Upper lobe of left lung (tissue), 6 donors: Measurements from ENCODE around the gene DYNC2LI1. TPM values are rescaled to one million over a fixed set of nuclear protein-coding genes. Genes with fewer than 3 reads are reported as not detected.

Source experiments
- ATAC-seq, 2 donors: fragments of 200-7000 bp; cut with Tn5 transposase; one replicate each; pipeline ENCODE4 v1.9.1; 2022; ENCODE audit warnings: mild to moderate bottlenecking in 2 of 2, moderate library complexity in 2 of 2; ENCODE audit not compliant: low FRiP score in 2 of 2
- DNase-seq, 2 donors: peaks; one replicate each; pipeline ENCODE4 v3.0.0-alpha.2; 2019 to 2020
- H3K27ac ChIP-seq, 4 donors: fragments of 200-600 bp; sonication (generic); one replicate each; pipeline ENCODE4 v1.5.1; 2016 to 2019
- H3K27me3 ChIP-seq, 4 donors: fragments of 200-600 bp; sonication (generic); one replicate each; pipeline ENCODE4 v1.5.1; 2017 to 2019
- H3K36me3 ChIP-seq, 4 donors: fragments of 200-600 bp; sonication (generic); one replicate each; pipeline ENCODE4 v1.5.1; 2016 to 2019
- H3K4me1 ChIP-seq, 4 donors: fragments of 200-600 bp; sonication (generic); one replicate each; pipeline ENCODE4 v1.5.1; 2018 to 2019
- H3K4me3 ChIP-seq, 4 donors: fragments of 200-600 bp; sonication (generic); one replicate each; pipeline ENCODE4 v1.5.1; 2017 to 2019; ENCODE audit warnings: mild to moderate bottlenecking in 2 of 4, moderate library complexity in 1 of 4
- H3K9me3 ChIP-seq, 4 donors: fragments of 200-600 bp; sonication (generic); one replicate each; pipeline ENCODE4 v1.5.1; 2018 to 2019
- CTCF ChIP-seq, 6 experiments: fragments of 450-650 bp in 4 of 6; fragments of 200-600 bp in 2 of 6; sonication (generic) in 2 of 6; IDR thresholded peaks; one replicate each; pipeline ENCODE4 v1.5.1; 2016 to 2019; ENCODE audit warnings: antibody characterized with exemption in 6 of 6
- EP300 ChIP-seq, 4 donors: sonication (generic); formaldehyde crosslinking; IDR thresholded peaks; one replicate each; pipeline ENCODE4 v1.5.1; 2017; ENCODE audit warnings: antibody characterized with exemption in 4 of 4, control low read depth in 2 of 4
- POLR2A ChIP-seq, 4 donors: fragments of 450-650 bp; IDR thresholded peaks; one replicate each; pipeline ENCODE4 v1.5.1; 2016 to 2017; ENCODE audit warnings: antibody characterized with exemption in 4 of 4, mild to moderate bottlenecking in 2 of 4
- POLR2AphosphoS5 ChIP-seq, 2 donors: sonication (generic); formaldehyde crosslinking; IDR thresholded peaks; one replicate each; pipeline ENCODE4 v1.5.1; 2017; ENCODE audit warnings: antibody characterized with exemption in 2 of 2
- whole genome bisulfite sequencing, 2 donors: methylation state at CpG; one replicate each; pipeline ENCODE4 v1.1.5; 2017 to 2018; 5-methylcytosine and 5-hydroxymethylcytosine counted together
- total RNA-seq, 6 donors: library from RNA; depleted of rRNA in 4 of 6; stranded (reverse); fragments of >200 nt in 4 of 6; gene quantifications; one replicate each; pipeline versions ENCODE4 v1.1.0 to v1.2.1, GENCODE V29; 2016 to 2021
- donor health status: DM: no; HTN: no; CAD: no; lungs with moderate emphysema.
- donor health status: DM: no; HTN: yes; CAD: no; lungs with severe emphysema.

Gene DYNC2LI1
- total RNA-seq, 6 donors from 2014 or later: 15.8 to 58.2 (median 18.1) TPM

- Histone ChIP-seq H3K4me1 (peaks cover 5 to 9% (median 7%) of the 10 kb centered on the region in 4 donors), H3K27me3 (no peaks in the 10 kb centered on the region), H3K4me3 (peak overlapping the region in 3 of 4 donors; percentile 63 to 72 (median 70)), H3K9me3 (no peaks in the 10 kb centered on the region), H3K36me3 (peaks cover 0 to 14% (median 0%) of the 10 kb centered on the region in 4 donors), H3K27ac (peak overlapping the region; percentile 77 to 89 (median 83))
- ATAC-seq (peak in 1 of 2 donors; percentile 3), DNase-seq (no peak)
- no peak for TF ChIP-seq EP300 (IDR thresholded peaks at IDR 0.05)
- TF ChIP-seq POLR2A (IDR thresholded peaks at IDR 0.05): no peak
- no peak for TF ChIP-seq CTCF (IDR thresholded peaks at IDR 0.05)
- no peak for TF ChIP-seq POLR2AphosphoS5 (IDR thresholded peaks at IDR 0.05)
- 28 to 31% methylated on average over 7 of the region's 7 CpGs for WGBS, 2 donors
Measured at GRCh38 chr2:43774617-43775016, 778 bp downstream of the DYNC2LI1 start.

GRCh38 chr2:43776324-43776723 is 2.5 kb downstream of the DYNC2LI1 start:
- 71 to 78% methylated on average over 1 of the region's 1 CpG for WGBS, 2 donors
- H3K4me1 ChIP-seq: peaks cover 5 to 9% (median 7%) of the 10 kb centered on the region in 4 donors
- DNase-seq (no peak), ATAC-seq (no peak)
- H3K4me3 ChIP-seq: no peak overlapping the region
- no peaks in the 10 kb centered on the region for H3K9me3 ChIP-seq
- H3K27ac ChIP-seq: no peak overlapping the region
- no peaks in the 10 kb centered on the region for H3K27me3 ChIP-seq
- H3K36me3 ChIP-seq: peaks cover 0 to 14% (median 0%) of the 10 kb centered on the region in 4 donors
- TF ChIP-seq POLR2A (IDR thresholded peaks at IDR 0.05): no peak
- TF ChIP-seq POLR2AphosphoS5 (IDR thresholded peaks at IDR 0.05): no peak
- no peak for TF ChIP-seq EP300 (IDR thresholded peaks at IDR 0.05)
- no peak for TF ChIP-seq CTCF (IDR thresholded peaks at IDR 0.05)

GRCh38 chr2:43777306-43777926 is 3.6 kb downstream of the DYNC2LI1 start:
- Histone ChIP-seq H3K36me3 (peaks cover 0 to 14% (median 0%) of the 10 kb centered on the region in 4 donors), H3K9me3 (no peaks in the 10 kb centered on the region), H3K27ac (no peak overlapping the region), H3K4me3 (no peak overlapping the region), H3K4me1 (peaks cover 5 to 9% (median 7%) of the 10 kb centered on the region in 4 donors), H3K27me3 (no peaks in the 10 kb centered on the region)
- WGBS, 2 donors: 81 to 86% methylated on average over 8 of the region's 8 CpGs
- ATAC-seq: no peak
- peak; percentile 40 to 81 for TF ChIP-seq POLR2AphosphoS5 (IDR thresholded peaks at IDR 0.05)
- no peak for TF ChIP-seq CTCF (IDR thresholded peaks at IDR 0.05)
- no peak for TF ChIP-seq POLR2A (IDR thresholded peaks at IDR 0.05)
- TF ChIP-seq EP300 (IDR thresholded peaks at IDR 0.05): no peak
- peak in 1 of 2 donors; percentile 5 for DNase-seq

GRCh38 chr2:43778233-43778632 is 4.4 kb downstream of the DYNC2LI1 start:
- ATAC-seq (no peak), DNase-seq (no peak)
- TF ChIP-seq CTCF (IDR thresholded peaks at IDR 0.05) (no peak), POLR2A (IDR thresholded peaks at IDR 0.05) (no peak), EP300 (IDR thresholded peaks at IDR 0.05) (no peak), POLR2AphosphoS5 (IDR thresholded peaks at IDR 0.05) (no peak)
- no peak overlapping the region for H3K27ac ChIP-seq
- H3K9me3 ChIP-seq: no peaks in the 10 kb centered on the region
- no peaks in the 10 kb centered on the region for H3K27me3 ChIP-seq
- WGBS, 2 donors: 93 to 95% methylated on average over 8 of the region's 8 CpGs
- no peak overlapping the region for H3K4me3 ChIP-seq
- peaks cover 5 to 9% (median 7%) of the 10 kb centered on the region in 4 donors for H3K4me1 ChIP-seq
- peaks cover 0 to 14% (median 0%) of the 10 kb centered on the region in 4 donors for H3K36me3 ChIP-seq

- peaks cover 0 to 41% (median under 1%) of the 10 kb centered on the region in 4 donors for H3K36me3 ChIP-seq
- no peak overlapping the region for H3K4me3 ChIP-seq
- peak overlapping the region in 1 of 4 donors; percentile 55 for H3K27ac ChIP-seq
- H3K27me3 ChIP-seq: no peaks in the 10 kb centered on the region
- DNase-seq (no peak), ATAC-seq (no peak)
- no peak for TF ChIP-seq POLR2AphosphoS5 (IDR thresholded peaks at IDR 0.05)
- no peak for TF ChIP-seq POLR2A (IDR thresholded peaks at IDR 0.05)
- no peak for TF ChIP-seq CTCF (IDR thresholded peaks at IDR 0.05)
- no peak for TF ChIP-seq EP300 (IDR thresholded peaks at IDR 0.05)
- H3K4me1 ChIP-seq: peaks cover 0 to 3% (median 0%) of the 10 kb centered on the region in 4 donors
- H3K9me3 ChIP-seq: no peaks in the 10 kb centered on the region
Measured at GRCh38 chr2:43787895-43788294, 14.1 kb downstream of the DYNC2LI1 start.
